Natural killer cell (primary cell): ENCODE data around the gene ARHGAP26. TPM values are rescaled to one million over a fixed set of nuclear protein-coding genes. Genes with fewer than 3 reads are reported as not detected.
"Not testable (repeated sequence)": the region's sequence is repeated elsewhere in the genome, so short reads cannot be mapped to it uniquely, and the experiment has no call there.

Experiments used
- ATAC-seq, 3 donors: fragments of 150-1000 bp in 2 of 3; fragments of 200-7000 bp in 1 of 3; cut with Tn5 transposase; 1 replicate in 1 of 3; 2 replicates in 2 of 3; pipeline ENCODE4 v1.10.0; 2021; ENCODE audit warnings: mild to moderate bottlenecking in 2 of 3, moderate library complexity in 2 of 3
- DNase-seq, 2 donors: peaks; one replicate each; pipeline versions ENCODE4 v3.0.0 to v3.0.0-alpha.2; 2013 to 2021; ENCODE audit warnings: mixed read lengths in 1 of 2
- H3K27ac ChIP-seq: one replicate; pipeline ENCODE4 v1.5.1; 2013; ENCODE audit warnings: mild to moderate bottlenecking, low read length
- H3K27me3 ChIP-seq: one replicate; pipeline ENCODE4 v1.6.1; 2013; ENCODE audit warnings: low read length; ENCODE audit not compliant: control insufficient read depth, insufficient read depth
- H3K36me3 ChIP-seq: one replicate; pipeline ENCODE4 v1.6.1; 2013; ENCODE audit warnings: low read length; ENCODE audit not compliant: control insufficient read depth, insufficient read depth
- H3K4me1 ChIP-seq: one replicate; pipeline ENCODE4 v1.6.1; 2013; ENCODE audit warnings: low read length; ENCODE audit not compliant: control insufficient read depth, insufficient read depth
- H3K4me3 ChIP-seq: one replicate; pipeline ENCODE4 v1.5.1; 2013; ENCODE audit warnings: low read length
- H3K9me3 ChIP-seq: one replicate; pipeline ENCODE4 v1.6.1; 2013; ENCODE audit warnings: low read length; ENCODE audit not compliant: control insufficient read depth, insufficient read depth
- H3K27ac Mint-ChIP-seq, 2 donors: one replicate each; pipeline ENCODE4 v1.8.0; 2022; ENCODE audit warnings: mild to moderate bottlenecking in 2 of 2, mixed read lengths in 2 of 2, moderate library complexity in 1 of 2
- H3K27me3 Mint-ChIP-seq, 2 donors: one replicate each; pipeline ENCODE4 v1.8.0; 2022; ENCODE audit warnings: low read depth in 2 of 2, mixed read lengths in 2 of 2
- H3K36me3 Mint-ChIP-seq: one replicate; pipeline ENCODE4 v1.8.0; 2022; ENCODE audit warnings: mixed read lengths
- H3K4me1 Mint-ChIP-seq, 2 donors: one replicate each; pipeline ENCODE4 v1.8.0; 2022; ENCODE audit warnings: mixed read lengths in 2 of 2
- H3K4me3 Mint-ChIP-seq: one replicate; pipeline ENCODE4 v1.8.0; 2022; ENCODE audit warnings: mild to moderate bottlenecking, moderate library complexity, mixed read lengths
- H3K9me3 Mint-ChIP-seq, 2 donors: one replicate each; pipeline ENCODE4 v1.8.0; 2022; ENCODE audit warnings: mixed read lengths in 2 of 2
- CTCF ChIP-seq: fragments of 200-600 bp; IDR thresholded peaks from one replicate; pipeline ENCODE4 v1.8.0; 2022; ENCODE audit warnings: antibody characterized with exemption
- WGBS: methylation state at CpG from one replicate; pipeline ENCODE4 v1.1.7; 2013; ENCODE audit warnings: missing lambda C conversion rate; ENCODE audit not compliant: insufficient coverage; 5-methylcytosine and 5-hydroxymethylcytosine counted together
- intact Hi-C: fragments of 100-400 bp; cut with micrococcal nuclease; formaldehyde crosslinking; loops from one replicate; pipeline ENCODE4 v1.14.2; 2022
- total RNA-seq, 4 donors: library from RNA; stranded (reverse); fragments of 120-200 nt in 1 of 4; gene quantifications; one replicate each; pipeline versions ENCODE4 v1.2.3 to v1.2.4, GENCODE V29; 2013 to 2022

ARHGAP26 gene
- total RNA-seq, 3 donors from 2014 or later (not counting 1 experiment from before 2014, with no cell fraction given) = 153 to 159 (median 158) TPM

DNA sequence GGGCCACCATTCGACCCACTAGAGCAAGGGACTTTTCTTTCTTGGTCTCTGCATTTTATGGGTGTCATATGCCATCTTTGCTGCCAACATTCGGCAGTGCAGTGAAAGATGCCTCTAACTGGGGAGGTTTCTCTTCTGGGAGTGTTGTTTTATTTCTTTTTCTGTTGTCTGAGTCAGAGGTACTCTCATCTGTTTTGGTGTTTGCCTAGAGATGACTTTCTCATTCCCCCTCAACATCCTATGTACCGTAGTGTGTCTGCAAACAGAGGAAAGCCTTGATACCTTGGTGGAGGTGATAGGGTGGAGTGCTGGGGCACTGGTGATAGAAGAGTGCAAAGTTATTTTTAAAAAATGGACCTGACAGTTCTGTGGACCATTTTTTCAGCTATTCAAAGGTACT lies 182.1 kb downstream of the ARHGAP26 start:
- no peaks in the 10 kb centered on the region for H3K36me3 ChIP-seq
- no peaks in the 10 kb centered on the region for H3K27me3 ChIP-seq
- peak; percentile 37 to 70 (median 49) for ATAC-seq
- H3K4me3 ChIP-seq = no peak overlapping the region
- Mint-ChIP-seq H3K9me3 (peaks cover 0 to 2% of the 10 kb centered on the region in 2 donors), H3K4me3 (peak overlapping the region; percentile 52), H3K36me3 (peaks cover 6% of the 10 kb centered on the region), H3K27me3 (no peaks in the 10 kb centered on the region), H3K4me1 (peaks cover 66 to 78% of the 10 kb centered on the region in 2 donors), H3K27ac (peak overlapping the region; percentile 86 to 88)
- peaks cover 27% of the 10 kb centered on the region for H3K4me1 ChIP-seq
- 83% methylated on average over 2 of the region's 3 CpGs for WGBS
- intact Hi-C loops = no loop called here
- TF ChIP-seq CTCF = no peak
- H3K9me3 ChIP-seq = no peaks in the 10 kb centered on the region
- H3K27ac ChIP-seq = peak overlapping the region; percentile 4
- no peak for DNase-seq

- Mint-ChIP-seq H3K4me1 (peaks cover 70 to 81% of the 10 kb centered on the region in 2 donors), H3K27ac (peak overlapping the region; percentile 86 to 88), H3K4me3 (peak overlapping the region; percentile 74)
- H3K27ac ChIP-seq, H3K36me3 ChIP-seq, H3K27me3 ChIP-seq, H3K4me3 ChIP-seq, intact Hi-C loops, H3K9me3 ChIP-seq, H3K36me3 Mint-ChIP-seq, H3K27me3 Mint-ChIP-seq, DNase-seq, H3K9me3 Mint-ChIP-seq: not testable (repeated sequence)
- ATAC-seq = peak; percentile 35 to 71 (median 65)
- peaks cover 29% of the 10 kb centered on the region for H3K4me1 ChIP-seq
- WGBS = 42% methylated on average over 2 of the region's 3 CpGs
These were observed 182.7 kb downstream of the ARHGAP26 start for GRCh38 chr5:142952871-142953270.

GRCh38 chr5:142954455-142954854 lies 184.3 kb downstream of the ARHGAP26 start:
- peak overlapping the region; percentile 86 to 88 for H3K27ac Mint-ChIP-seq
- intact Hi-C loops = no loop called here
- H3K9me3 ChIP-seq = no peaks in the 10 kb centered on the region
- 96% methylated on average over 2 of the region's 2 CpGs for WGBS
- no peaks in the 10 kb centered on the region for H3K27me3 Mint-ChIP-seq
- peak overlapping the region; percentile 45 for H3K4me3 Mint-ChIP-seq
- H3K9me3 Mint-ChIP-seq = no peaks in the 10 kb centered on the region
- ATAC-seq = no peak
- H3K27ac ChIP-seq = no peak overlapping the region
- H3K4me1 ChIP-seq = peaks cover 42% of the 10 kb centered on the region
- peaks cover 6% of the 10 kb centered on the region for H3K36me3 Mint-ChIP-seq
- no peak overlapping the region for H3K4me3 ChIP-seq
- DNase-seq = no peak
- no peaks in the 10 kb centered on the region for H3K27me3 ChIP-seq
- H3K36me3 ChIP-seq = no peaks in the 10 kb centered on the region
- peaks cover 69 to 84% of the 10 kb centered on the region in 2 donors for H3K4me1 Mint-ChIP-seq
- no peak for TF ChIP-seq CTCF

DNA sequence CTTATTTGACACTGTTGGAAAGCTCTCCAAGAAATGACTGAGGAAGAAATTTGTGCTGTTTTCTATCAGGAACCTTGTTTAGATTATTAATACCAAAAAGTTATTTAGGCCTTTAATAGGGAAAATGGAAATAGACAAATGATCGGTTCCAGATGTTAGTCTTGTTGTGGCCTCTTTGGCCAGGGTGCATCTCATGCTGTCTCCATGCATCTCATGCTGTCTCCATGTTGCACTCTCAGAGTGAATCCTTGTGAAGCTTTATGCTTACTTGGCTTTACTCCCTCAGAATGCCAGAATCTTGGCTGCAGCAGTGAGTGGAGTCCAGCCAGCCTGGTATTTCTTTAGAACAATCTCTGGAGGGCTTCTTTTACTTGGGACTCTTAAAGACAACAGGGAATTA lies 185.5 kb downstream of the ARHGAP26 start:
- TF ChIP-seq CTCF = no peak
- H3K4me1 ChIP-seq = peaks cover 48% of the 10 kb centered on the region
- no peaks in the 10 kb centered on the region for H3K9me3 Mint-ChIP-seq
- WGBS = 100% methylated on average over 1 of the region's 1 CpG
- H3K4me3 ChIP-seq = no peak overlapping the region
- H3K4me1 Mint-ChIP-seq = peaks cover 69 to 84% of the 10 kb centered on the region in 2 donors
- intact Hi-C loops = no loop called here
- no peaks in the 10 kb centered on the region for H3K27me3 Mint-ChIP-seq
- H3K27ac ChIP-seq = no peak overlapping the region
- H3K4me3 Mint-ChIP-seq = no peak overlapping the region
- DNase-seq (no peak), ATAC-seq (no peak)
- H3K27ac Mint-ChIP-seq = no peak overlapping the region
- H3K36me3 Mint-ChIP-seq = peaks cover 6% of the 10 kb centered on the region
- H3K9me3 ChIP-seq = no peaks in the 10 kb centered on the region
- H3K36me3 ChIP-seq = no peaks in the 10 kb centered on the region
- no peaks in the 10 kb centered on the region for H3K27me3 ChIP-seq
